Heart left ventricle (tissue), 16 donors: ENCODE results near the gene LUZP2. TPM values are rescaled to one million over a fixed set of nuclear protein-coding genes. Genes with fewer than 3 reads are reported as not detected.

Source experiments
- ATAC-seq, 4 donors: fragments of 200-7000 bp; cut with Tn5 transposase; one replicate each; pipeline ENCODE4 v1.9.1; 2020 to 2022; ENCODE audit warnings: moderate library complexity in 4 of 4, mild to moderate bottlenecking in 3 of 4, moderate number of reproducible peaks in 1 of 4
- DNase-seq, 5 donors: peaks; one replicate each; pipeline ENCODE4 v3.0.0-alpha.2; 2020
- H3K27ac ChIP-seq, 12 donors: fragments of 200-600 bp; sonication (generic) in 4 of 12; one replicate each; pipeline versions ENCODE4 v1.5.0 to v1.8.0; 2016 to 2022; ENCODE audit warnings: mild to moderate bottlenecking in 2 of 12
- H3K27me3 ChIP-seq, 9 donors: fragments of 200-600 bp; sonication (generic) in 2 of 9; one replicate each; pipeline versions ENCODE4 v1.5.1 to v1.8.0; 2016 to 2022; ENCODE audit warnings: mild to moderate bottlenecking in 3 of 9
- H3K36me3 ChIP-seq, 9 donors: fragments of 200-600 bp; sonication (generic) in 2 of 9; one replicate each; pipeline versions ENCODE4 v1.5.0 to v1.8.0; 2018 to 2022; ENCODE audit warnings: mild to moderate bottlenecking in 2 of 9
- H3K4me1 ChIP-seq, 12 donors: fragments of 200-600 bp; sonication (generic) in 4 of 12; one replicate each; pipeline versions ENCODE4 v1.5.0 to v1.8.0; 2016 to 2022; ENCODE audit warnings: mild to moderate bottlenecking in 3 of 12
- H3K4me3 ChIP-seq, 12 donors: fragments of 200-600 bp; sonication (generic) in 4 of 12; one replicate each; pipeline versions ENCODE4 v1.5.0 to v1.8.0; 2017 to 2022; ENCODE audit warnings: mild to moderate bottlenecking in 9 of 12, moderate library complexity in 4 of 12
- H3K9me3 ChIP-seq, 12 donors: fragments of 200-600 bp; sonication (generic) in 4 of 12; one replicate each; pipeline versions ENCODE4 v1.5.0 to v1.8.0; 2016 to 2022; ENCODE audit warnings: mild to moderate bottlenecking in 1 of 12
- POLR2A ChIP-seq, 2 donors: fragments of 450-650 bp; IDR thresholded peaks; one replicate each; pipeline ENCODE4 v1.6.1; 2017; ENCODE audit warnings: antibody characterized with exemption in 2 of 2, mild to moderate bottlenecking in 2 of 2, moderate library complexity in 2 of 2
- WGBS, 4 donors: extraction: QIAGEN DNeasy Blood & Tissue Kit in 2 of 4; methylation state at CpG; one replicate each; pipeline versions ENCODE4 v1.1.5 to v1.1.7; 2013 to 2018; 5-methylcytosine and 5-hydroxymethylcytosine counted together
- intact Hi-C, 10 donors: fragments of 100-400 bp; cut with DNase I; formaldehyde crosslinking; loops; one replicate each; pipeline versions ENCODE4 v1.11.1 to v1.14.2; 2022
- long read RNA-seq, 3 donors: library from polyadenylated mRNA; unstranded; transcript quantifications; one replicate each; pipeline ENCODE4 v2.0.0, GENCODE V29; 2020 to 2021
- polyA plus RNA-seq, 2 donors: library from polyadenylated mRNA; stranded (reverse); fragments of 200-250 nt; gene quantifications; one replicate each; pipeline ENCODE4 v1.2.3, GENCODE V29; 2013
- total RNA-seq, 9 donors: library from RNA; depleted of rRNA in 2 of 9; stranded (reverse); fragments of >200 nt in 2 of 9; fragmentation: NEBNext Ultra II Directional in 3 of 9; extraction: Animal tissue kit (Norgen Biotek cat#: 25700) in 3 of 9; gene quantifications; one replicate each; pipeline versions ENCODE4 v1.1.0 to v1.2.4, GENCODE V29; 2016 to 2023
- TF ChIP-seq, protein P1 (sequence below), 12 donors: fragments of 200-600 bp; sonication (generic) in 4 of 12; IDR thresholded peaks; one replicate each; pipeline versions ENCODE4 v1.5.0 to v1.8.0; 2018 to 2022; ENCODE audit warnings: antibody characterized with exemption in 12 of 12, mild to moderate bottlenecking in 5 of 12
- donor health status: ischemic (EF 13 %, LVEDD 7.1; RV severe dilation, severe dysfunction).
- donor health status: healthy with polysubstance abuse.
- donor health status: DM: no; HTN: yes; CAD: no.
- donor health status: DM: no; HTN: no; CAD: no.
- donor health status: ischemic (EF 25% LVEDD 6.9; RV normal size, moderate dysfunction).
- donor health status: ischemic (EF 25% LVEDD 5.7; RV mildly dilated, moderate dysfunction).
- donor health status: healthy.
- donor health status: DM: yes; HTN: yes; CAD: no.
- donor health status: ischemic (EF 35%, LVEDD 5.7; RV mildly dilated, moderate dysfunction).
- donor health status: nonischemic (EF 11% LVEDD 7.7; RV severe dilation, severe dysfunction).
- donor health status: DM: yes; HTN: yes; CAD: no.
- donor health status: PGD.
- donor health status: ischemic (EF 29% LVEDD 5.4; RV normal size, mild dysfunction).
- donor health status: nonischemic (EF 23%, LVEDD 6.1; RV moderate dilation, normal function).

Gene LUZP2
- total RNA-seq (under 1 TPM in 3 of 9 donors, not detected in 6; 0.16 to 0.30 (median 0.19) TPM), polyA plus RNA-seq (under 1 TPM in 1 of 2 donors, not detected in 1; 0.11 TPM)
- long read RNA-seq, donor 1, result 0 reads
- long read RNA-seq, donor 2, result 0 reads
- long read RNA-seq, donor 3, result 0 reads

DNA sequence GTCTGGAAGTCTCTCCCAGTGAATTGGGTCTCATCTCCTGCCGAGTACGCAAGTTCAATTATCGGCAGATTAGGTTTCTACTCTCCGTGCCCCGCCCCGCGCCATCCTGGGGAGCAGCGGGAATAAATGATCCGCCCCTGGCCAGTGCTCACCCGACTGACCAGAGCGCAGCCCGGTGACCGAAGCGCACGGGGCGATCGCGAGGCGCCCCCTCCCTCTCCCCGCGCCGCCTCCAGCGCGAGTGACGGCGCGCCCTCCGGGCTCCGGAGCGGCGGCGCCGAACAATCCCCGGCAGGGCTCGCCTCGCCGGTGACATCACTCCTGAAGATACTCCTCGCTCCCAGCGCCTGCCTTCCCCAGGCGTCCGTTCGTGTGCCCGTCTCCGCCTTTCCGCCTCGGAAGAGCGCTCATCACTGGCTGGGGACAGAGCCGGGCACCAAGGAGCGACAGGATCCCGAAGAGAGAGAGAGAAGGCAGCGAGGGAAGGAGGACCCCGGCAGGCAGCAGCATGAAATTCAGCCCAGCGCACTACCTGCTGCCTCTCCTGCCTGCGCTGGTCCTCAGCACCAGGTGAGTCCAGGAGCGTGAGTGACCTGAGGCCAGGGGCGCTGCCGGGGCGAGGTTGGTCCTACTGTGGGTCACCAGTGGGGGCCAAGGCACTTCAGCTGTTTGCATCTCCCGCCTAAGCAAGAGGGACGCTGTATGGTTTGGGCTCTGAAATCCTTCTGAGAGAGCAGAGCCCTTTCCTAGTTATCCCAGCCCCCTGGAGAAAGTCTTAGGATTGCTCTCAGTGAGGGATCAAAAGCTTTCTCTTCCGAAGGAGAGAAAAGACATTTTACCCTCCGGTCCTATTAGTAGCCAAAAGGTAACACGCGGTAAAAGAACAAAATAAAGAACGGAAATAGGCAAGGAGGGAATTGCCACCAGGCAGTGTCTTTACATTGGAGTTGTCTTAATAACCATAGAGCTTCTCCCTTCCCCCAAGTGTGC, at the start of gene LUZP2:
Gene LUZP2, plus strand, starts transcription at position 318 of the 990 bp plus-strand sequence.
- no peak for TF ChIP-seq POLR2A (IDR thresholded peaks at IDR 0.05)
- TF ChIP-seq, protein P1, sequence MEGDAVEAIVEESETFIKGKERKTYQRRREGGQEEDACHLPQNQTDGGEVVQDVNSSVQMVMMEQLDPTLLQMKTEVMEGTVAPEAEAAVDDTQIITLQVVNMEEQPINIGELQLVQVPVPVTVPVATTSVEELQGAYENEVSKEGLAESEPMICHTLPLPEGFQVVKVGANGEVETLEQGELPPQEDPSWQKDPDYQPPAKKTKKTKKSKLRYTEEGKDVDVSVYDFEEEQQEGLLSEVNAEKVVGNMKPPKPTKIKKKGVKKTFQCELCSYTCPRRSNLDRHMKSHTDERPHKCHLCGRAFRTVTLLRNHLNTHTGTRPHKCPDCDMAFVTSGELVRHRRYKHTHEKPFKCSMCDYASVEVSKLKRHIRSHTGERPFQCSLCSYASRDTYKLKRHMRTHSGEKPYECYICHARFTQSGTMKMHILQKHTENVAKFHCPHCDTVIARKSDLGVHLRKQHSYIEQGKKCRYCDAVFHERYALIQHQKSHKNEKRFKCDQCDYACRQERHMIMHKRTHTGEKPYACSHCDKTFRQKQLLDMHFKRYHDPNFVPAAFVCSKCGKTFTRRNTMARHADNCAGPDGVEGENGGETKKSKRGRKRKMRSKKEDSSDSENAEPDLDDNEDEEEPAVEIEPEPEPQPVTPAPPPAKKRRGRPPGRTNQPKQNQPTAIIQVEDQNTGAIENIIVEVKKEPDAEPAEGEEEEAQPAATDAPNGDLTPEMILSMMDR (IDR thresholded peaks at IDR 0.05), result no peak
- Histone ChIP-seq H3K4me3 (peak within 1 kb of the TSS; percentile 23 to 54 (median 40)), H3K27ac (no peak within 1 kb of the TSS), H3K9me3 (no peaks in the 10 kb centered on the region), H3K36me3 (no peaks in the 10 kb centered on the region), H3K4me1 (peaks cover 0 to 9% (median 0%) of the 10 kb centered on the region in 12 donors), H3K27me3 (peaks cover 0 to 29% (median 18%) of the 10 kb centered on the region in 9 donors)
- peak in 3 of 4 donors; percentile 18 to 69 (median 64) for ATAC-seq
- DNase-seq, result peak in 4 of 5 donors; percentile 13 to 61 (median 20)
- intact Hi-C loops, result no loop called here
- WGBS, 4 donors, result 1 to 7% (median 3%) methylated on average over 15 to 65 of the region's 65 CpGs

DNA sequence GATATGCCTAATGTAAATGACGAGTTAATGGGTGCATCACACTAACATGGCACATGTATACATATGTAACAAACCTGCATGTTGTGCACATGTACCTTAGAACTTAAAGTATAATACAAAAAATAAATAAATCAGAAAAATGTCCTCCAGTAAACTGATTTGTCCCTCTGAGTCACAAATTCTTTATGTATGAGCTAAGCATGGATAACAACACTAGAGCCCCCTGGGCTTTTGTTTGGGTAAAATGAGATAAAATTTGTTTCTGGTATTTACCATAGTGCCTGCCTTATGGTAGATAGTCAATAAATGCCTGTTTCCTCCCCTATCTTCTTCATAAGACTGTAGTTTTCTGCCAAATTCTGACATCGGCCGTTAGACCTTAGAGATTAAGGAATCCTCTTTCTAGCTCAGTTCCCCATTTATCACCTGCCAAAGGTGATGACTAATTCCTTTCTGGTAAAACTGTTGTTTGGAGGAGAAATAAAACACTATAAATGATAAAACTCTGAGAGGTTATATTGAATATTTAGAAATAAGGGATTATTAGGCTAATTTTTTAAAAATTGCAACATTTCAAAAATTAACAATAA, 43.6 kb upstream of the LUZP2 start:
- Histone ChIP-seq H3K27me3 (no peaks in the 10 kb centered on the region), H3K36me3 (no peaks in the 10 kb centered on the region), H3K9me3 (peaks cover 0 to 9% (median 0%) of the 10 kb centered on the region in 12 donors), H3K4me1 (no peaks in the 10 kb centered on the region), H3K4me3 (no peak overlapping the region), H3K27ac (no peak overlapping the region)
- no peak for ATAC-seq
- TF ChIP-seq, protein P1 (IDR thresholded peaks at IDR 0.05), result no peak
- TF ChIP-seq POLR2A (IDR thresholded peaks at IDR 0.05), result no peak
- no peak for DNase-seq
- WGBS, 4 donors, result 61 to 77% (median 71%) methylated on average over 3 of the region's 3 CpGs
- intact Hi-C loops, result no loop called here

DNA sequence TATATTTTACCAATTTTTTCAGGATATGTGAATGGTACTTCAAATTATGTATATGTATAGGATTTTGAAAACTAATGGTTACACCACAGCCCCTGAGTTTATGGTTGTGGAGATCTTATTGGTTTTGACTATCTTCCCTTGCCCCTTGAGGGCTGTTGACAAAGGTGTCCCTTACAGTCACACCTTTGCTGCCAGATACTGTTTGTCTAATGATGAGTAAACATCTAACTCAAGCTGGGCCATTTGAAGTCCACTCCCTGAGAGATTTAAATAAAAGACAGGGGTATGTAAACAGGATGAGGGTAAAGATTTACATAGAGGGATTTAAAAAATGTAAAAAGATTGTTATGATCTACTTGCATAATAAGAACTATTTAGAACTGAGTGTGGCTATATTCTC, 38.9 kb upstream of the LUZP2 start:
- H3K9me3 ChIP-seq, result peaks cover 0 to 9% (median 0%) of the 10 kb centered on the region in 12 donors
- no peaks in the 10 kb centered on the region for H3K36me3 ChIP-seq
- H3K4me3 ChIP-seq, result no peak overlapping the region
- no peak for ATAC-seq
- no peaks in the 10 kb centered on the region for H3K4me1 ChIP-seq
- no peak for TF ChIP-seq POLR2A (IDR thresholded peaks at IDR 0.05)
- TF ChIP-seq, protein P1 (IDR thresholded peaks at IDR 0.05), result no peak
- H3K27ac ChIP-seq, result no peak overlapping the region
- DNase-seq, result no peak
- intact Hi-C loops, result no loop called here
- H3K27me3 ChIP-seq, result no peaks in the 10 kb centered on the region

DNA sequence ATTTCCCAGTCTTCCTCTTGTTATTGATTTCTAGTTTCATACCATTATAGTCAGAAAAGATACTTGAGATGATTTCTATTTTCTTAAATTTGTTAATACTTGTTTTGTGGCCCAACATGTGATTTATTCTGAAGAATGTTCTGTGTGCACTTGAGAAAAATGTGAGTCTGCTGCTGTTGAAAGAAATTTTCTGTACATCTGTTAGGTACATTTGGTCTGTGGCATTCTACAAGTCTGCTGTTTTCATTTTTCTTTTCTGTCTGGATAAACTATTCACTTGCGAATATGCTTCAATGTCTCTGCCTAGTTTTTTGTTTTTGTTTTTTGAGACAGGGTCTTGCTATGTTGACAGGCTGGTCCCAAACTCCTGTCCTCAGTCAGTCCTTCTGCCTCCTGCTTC, 26.4 kb upstream of the LUZP2 start:
- no peak overlapping the region for H3K27ac ChIP-seq
- no peak for DNase-seq
- no peak for TF ChIP-seq POLR2A (IDR thresholded peaks at IDR 0.05)
- TF ChIP-seq, protein P1 (IDR thresholded peaks at IDR 0.05), result no peak
- no peak for ATAC-seq
- H3K36me3 ChIP-seq, result no peaks in the 10 kb centered on the region
- H3K9me3 ChIP-seq, result peaks cover 0 to 11% (median 0%) of the 10 kb centered on the region in 12 donors
- no peak overlapping the region for H3K4me3 ChIP-seq
- no peaks in the 10 kb centered on the region for H3K27me3 ChIP-seq
- no peaks in the 10 kb centered on the region for H3K4me1 ChIP-seq
- 96 to 100% (median 99%) methylated on average over 1 of the region's 1 CpG for WGBS, 4 donors
- intact Hi-C loops, result no loop called here
